ENCODE measurements around the gene ABCB11. TPM values are rescaled to one million over a fixed set of nuclear protein-coding genes. Genes with fewer than 3 reads are reported as not detected.
"Not testable (repeated sequence)": the region's sequence is repeated elsewhere in the genome, so short reads cannot be mapped to it uniquely, and the experiment has no call there.

Gene ABCB11
- total and polyA plus RNA-seq, 7 donors = under 0.01 to 0.93 (median 0.55) TPM; not detected in 2

- 38 to 73% methylated on average over 6 of the region's 6 CpGs for WGBS, 2 donors
- H3K36me3 ChIP-seq = no peaks in the 10 kb centered on the region
- intact Hi-C loops (cut with DNase I) = no loop called here
- DNase-seq = no peak
- TF ChIP-seq CTCF (IDR thresholded peaks at IDR 0.05) (no peak), POLR2A (IDR thresholded peaks at IDR 0.05) (no peak), POLR2AphosphoS5 (IDR thresholded peaks at IDR 0.05) (no peak), EP300 (IDR thresholded peaks at IDR 0.05) (no peak)
- no peaks in the 10 kb centered on the region for H3K4me1 ChIP-seq
- H3K4me3 ChIP-seq = no peak overlapping the region
- H3K27ac ChIP-seq = no peak overlapping the region
- H3K27me3 ChIP-seq = no peaks in the 10 kb centered on the region
- H3K9me3 ChIP-seq = no peaks in the 10 kb centered on the region
These were observed 156.6 kb downstream of the ABCB11 start for GRCh38 chr2:168874368-168875054.

DNA sequence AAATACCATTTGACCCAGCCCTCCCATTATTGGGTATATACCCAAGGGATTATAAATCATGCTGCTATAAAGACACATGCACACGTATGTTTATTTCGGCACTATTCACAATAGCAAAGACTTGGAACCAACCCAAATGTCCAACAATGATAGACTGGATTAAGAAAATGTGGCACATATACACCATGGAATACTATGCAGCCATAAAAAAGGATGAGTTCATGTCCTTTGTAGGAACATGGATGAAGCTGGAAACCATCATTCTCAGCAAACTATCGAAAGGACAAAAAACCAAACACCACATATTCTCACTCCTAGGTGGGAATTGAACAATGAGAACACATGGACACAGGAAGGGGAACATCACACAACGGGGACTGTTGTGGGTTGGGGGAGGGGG, 160.3 kb downstream of the ABCB11 start:
- H3K4me1 ChIP-seq; H3K4me3 ChIP-seq; H3K27me3 ChIP-seq; H3K9me3 ChIP-seq; H3K27ac ChIP-seq; intact Hi-C loops (cut with DNase I); H3K36me3 ChIP-seq; DNase-seq: not testable (repeated sequence)
- 97 to 98% methylated on average over 4 of the region's 4 CpGs for WGBS, 2 donors

Other genes with a start within 250 kb of the ABCB11 start
- gene NOSTRIN, start 228.7 kb downstream of the ABCB11 start, total RNA-seq = 10 to 100 TPM in 2 of 4 donors, 1 to 10 TPM in 2; 5.1 to 13.3 (median 9.2) TPM
- gene NOSTRIN, start 228.7 kb downstream of the ABCB11 start, polyA plus RNA-seq = 10 to 100 TPM; 21.9 to 49.0 (median 39.0) TPM
- under 1 TPM in 1 of 4 donors, not detected in 3; 0.54 TPM for gene SPC25, start 140.9 kb downstream of the ABCB11 start, total RNA-seq
- 1 to 10 TPM; 2.4 to 9.0 (median 8.7) TPM for gene SPC25, start 140.9 kb downstream of the ABCB11 start, polyA plus RNA-seq
- not detected for gene G6PC2, start 130.0 kb downstream of the ABCB11 start, total RNA-seq
- gene G6PC2, start 130.0 kb downstream of the ABCB11 start, polyA plus RNA-seq = under 1 TPM in 2 of 3 donors, not detected in 1; 0.06 to 0.60 TPM
- gene DHRS9, start 38.2 kb upstream of the ABCB11 start, total RNA-seq = 1 to 10 TPM in 1 of 4 donors, under 1 TPM in 3; 0.36 to 1.3 (median 0.69) TPM
- 100 to 1,000 TPM in 2 of 3 donors, 10 to 100 TPM in 1; 57.1 to 150 (median 107) TPM for gene DHRS9, start 38.2 kb upstream of the ABCB11 start, polyA plus RNA-seq

All from sigmoid colon (tissue), 7 donors.